HG03571 (cell line): ENCODE data around the gene GNG12.

Experiments used
- ATAC-seq: cut with Tn5 transposase; IDR thresholded peaks from one replicate; pipeline ENCODE4 v1.9.1; 2021; ENCODE audit not compliant: unreplicated experiment

GNG12 gene

GRCh38 chr1:67755160-67755559 lies 78.1 kb downstream of the GNG12 start:
- ATAC-seq = no peak

DNA sequence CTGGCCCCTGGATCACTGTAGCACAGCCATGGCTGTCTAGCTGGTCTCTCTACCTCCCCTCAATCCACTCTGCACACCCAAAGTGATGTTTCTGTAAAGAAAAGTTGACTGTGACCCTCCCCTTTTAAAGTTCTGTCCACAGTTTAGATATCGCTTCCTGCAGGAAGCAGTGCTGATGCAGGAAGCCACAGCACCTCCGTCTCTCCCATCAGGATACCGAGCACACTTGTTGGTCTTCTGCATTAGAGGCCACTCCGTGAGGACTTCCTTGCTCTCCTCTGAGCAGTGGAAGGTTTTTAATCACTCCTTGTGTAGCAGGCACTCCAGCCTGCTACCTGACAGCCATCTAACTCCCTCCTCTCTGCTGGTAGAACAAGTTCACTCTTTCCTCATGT lies 78.7 kb downstream of the GNG12 start:
- ATAC-seq = no peak

GRCh38 chr1:67753776-67754525 lies 79.3 kb downstream of the GNG12 start:
- no peak for ATAC-seq

DNA sequence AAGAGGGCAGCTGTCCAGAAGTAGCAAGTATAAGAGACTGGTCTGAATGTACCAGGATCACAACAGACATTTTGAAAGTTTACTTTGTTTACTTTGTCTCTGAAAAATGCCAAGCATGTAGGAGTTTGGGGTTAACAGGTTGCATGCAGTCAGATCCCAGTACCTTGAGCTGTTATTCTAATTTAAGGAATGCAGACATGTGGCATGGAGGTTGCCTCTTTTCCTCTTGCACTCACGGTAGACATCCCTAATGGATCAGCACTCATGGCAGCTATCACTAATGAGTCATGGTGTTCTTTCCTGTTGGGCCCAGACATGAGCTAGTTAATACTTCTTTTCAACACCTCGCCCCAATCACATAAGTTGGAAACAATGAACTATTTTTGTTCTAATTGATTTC lies 81.0 kb downstream of the GNG12 start:
- ATAC-seq = no peak

DNA sequence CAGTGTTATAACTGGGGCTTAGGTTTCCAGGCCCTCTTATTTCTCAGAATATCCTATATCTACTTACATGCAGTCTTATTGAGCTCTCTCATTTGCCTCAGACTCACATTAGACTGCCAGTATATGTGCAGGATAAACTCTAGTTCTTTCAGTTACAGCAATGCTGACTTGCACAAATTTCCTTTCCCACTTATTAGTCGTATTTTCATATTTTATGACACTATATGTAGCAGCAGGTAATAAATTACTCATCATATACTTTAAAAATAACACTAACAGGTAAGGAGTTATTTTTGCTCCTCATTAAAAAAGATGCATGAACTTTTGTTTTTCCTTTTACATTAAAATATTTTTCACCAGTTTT lies 82.6 kb downstream of the GNG12 start:
- no peak for ATAC-seq

DNA sequence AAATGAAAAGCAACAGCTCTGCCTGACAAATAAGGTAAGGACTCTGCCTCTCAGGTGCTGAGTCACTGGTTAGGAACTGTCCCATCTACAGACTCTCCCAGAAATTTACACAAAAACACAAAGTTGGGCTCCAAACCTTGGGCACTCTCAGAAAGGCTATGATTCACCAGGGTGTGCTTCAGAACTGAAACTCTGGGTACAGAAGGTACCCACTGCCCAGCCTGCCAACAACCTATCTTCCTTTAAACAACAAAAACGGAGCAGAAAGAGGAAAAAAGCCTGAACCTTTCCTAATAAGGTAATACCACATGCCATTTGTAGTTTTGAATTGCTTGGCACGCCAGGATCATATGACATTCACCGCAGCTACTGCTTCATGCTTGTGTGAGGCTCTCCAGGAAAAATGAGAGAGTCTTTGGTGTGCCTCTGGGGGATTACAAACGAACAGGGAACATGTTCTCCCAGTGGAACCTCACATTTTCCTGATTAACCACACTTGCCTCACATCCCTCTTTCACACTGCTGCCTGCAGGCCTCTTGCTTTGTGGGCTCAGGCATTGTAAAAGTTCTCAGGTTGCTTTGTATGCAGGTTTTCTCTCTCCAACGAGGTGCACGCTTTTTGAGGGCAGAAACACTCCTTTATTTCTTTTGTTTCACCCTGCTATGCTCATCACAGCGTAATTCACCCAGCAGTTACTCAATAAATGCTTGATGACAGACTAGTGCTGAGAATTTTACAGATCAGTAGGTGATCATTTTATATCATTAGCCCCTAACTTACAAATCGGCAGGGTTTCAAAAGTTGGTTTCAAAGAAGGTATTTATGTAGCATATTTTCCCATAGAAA lies 83.2 kb downstream of the GNG12 start:
- ATAC-seq = no peak

DNA sequence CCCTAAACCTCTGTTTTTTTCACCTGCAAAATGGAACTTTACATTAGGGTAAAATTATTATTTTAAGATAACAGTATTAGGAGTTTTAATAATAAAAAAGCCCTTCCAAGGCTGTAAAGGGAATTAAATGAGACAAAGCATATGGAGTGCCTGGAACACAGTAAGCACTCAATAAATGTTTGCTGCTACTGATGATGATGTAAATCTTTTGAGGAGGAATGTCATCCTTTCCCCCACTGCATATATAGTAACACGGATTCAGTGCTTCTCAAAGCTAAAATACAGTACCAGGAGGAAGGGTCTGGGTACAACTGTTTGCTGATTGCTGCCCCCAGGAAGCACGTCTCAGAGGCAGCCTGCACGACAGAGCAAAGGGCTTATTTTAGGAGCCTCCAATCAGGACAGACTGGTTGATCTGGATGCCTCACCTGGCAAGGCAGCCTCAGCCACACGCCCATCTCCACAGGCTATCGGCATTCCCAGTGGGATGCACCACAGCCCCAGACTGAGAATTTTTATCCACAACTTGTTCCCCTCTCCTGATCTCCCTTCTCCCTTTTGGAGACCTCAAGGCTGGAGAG lies 83.9 kb downstream of the GNG12 start:
- no peak for ATAC-seq

GRCh38 chr1:67748630-67749029 lies 84.6 kb downstream of the GNG12 start:
- ATAC-seq = peak; percentile 87

- no peak for ATAC-seq
Observed at GRCh38 chr1:67747671-67748546, 85.4 kb downstream of the GNG12 start.

- ATAC-seq = no peak
Observed at GRCh38 chr1:67745875-67746698, 87.2 kb downstream of the GNG12 start.

DNA sequence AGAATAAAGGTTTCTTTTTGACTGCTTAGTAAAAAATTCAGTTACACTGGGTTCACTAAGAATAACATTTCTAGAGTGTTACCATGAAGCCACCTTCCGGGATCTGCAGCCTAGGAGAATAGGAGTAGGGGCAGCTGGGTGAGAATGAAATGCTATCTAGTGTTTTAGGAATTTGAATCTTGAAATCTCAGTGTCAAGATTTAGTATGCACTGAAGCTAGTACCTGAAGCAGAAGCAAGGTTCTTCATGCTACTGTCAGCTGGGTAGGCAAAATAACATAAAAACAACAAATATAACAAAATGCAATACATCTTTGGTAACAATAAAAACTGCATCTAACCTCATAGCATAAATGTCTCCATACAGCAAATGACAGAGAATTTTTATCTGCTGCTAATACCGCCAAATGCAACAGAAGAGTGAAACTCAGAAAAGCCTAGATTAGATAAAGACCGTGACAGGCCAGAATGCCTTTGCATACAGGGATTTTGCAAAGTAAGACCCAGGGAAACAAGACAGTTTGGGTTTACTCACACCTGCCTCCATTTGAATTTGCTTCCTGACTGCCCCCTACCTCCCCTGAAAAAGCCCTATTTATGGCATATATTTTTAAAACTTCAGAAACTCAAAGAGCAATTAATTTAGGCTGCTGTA lies 90.1 kb downstream of the GNG12 start:
- no peak for ATAC-seq

GRCh38 chr1:67741736-67742135 lies 91.5 kb downstream of the GNG12 start:
- no peak for ATAC-seq

- no peak for ATAC-seq
Observed at GRCh38 chr1:67741121-67741520, 92.1 kb downstream of the GNG12 start.

- ATAC-seq = no peak
Observed at GRCh38 chr1:67740543-67740942, 92.7 kb downstream of the GNG12 start.

DNA sequence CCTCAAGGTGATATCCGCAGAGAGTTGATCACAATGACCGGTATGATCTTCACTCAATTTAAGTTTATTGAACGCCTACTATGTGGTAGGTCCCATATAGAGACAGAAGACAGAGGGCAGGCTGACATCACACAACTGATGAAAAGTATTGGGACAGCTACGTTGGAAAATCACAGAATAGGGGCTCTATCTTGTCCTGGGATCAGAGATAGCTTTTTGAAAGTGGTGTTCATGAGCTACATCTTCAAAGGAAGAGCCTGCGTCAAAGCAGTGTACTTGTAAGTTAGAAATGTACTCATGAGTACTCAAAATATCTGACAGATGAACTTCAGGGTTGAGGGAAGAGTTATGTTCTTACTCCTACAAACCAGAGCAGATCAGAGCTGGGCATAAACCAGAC lies 93.9 kb downstream of the GNG12 start:
- ATAC-seq = no peak

GRCh38 chr1:67738401-67738800 lies 94.9 kb downstream of the GNG12 start:
- no peak for ATAC-seq

DNA sequence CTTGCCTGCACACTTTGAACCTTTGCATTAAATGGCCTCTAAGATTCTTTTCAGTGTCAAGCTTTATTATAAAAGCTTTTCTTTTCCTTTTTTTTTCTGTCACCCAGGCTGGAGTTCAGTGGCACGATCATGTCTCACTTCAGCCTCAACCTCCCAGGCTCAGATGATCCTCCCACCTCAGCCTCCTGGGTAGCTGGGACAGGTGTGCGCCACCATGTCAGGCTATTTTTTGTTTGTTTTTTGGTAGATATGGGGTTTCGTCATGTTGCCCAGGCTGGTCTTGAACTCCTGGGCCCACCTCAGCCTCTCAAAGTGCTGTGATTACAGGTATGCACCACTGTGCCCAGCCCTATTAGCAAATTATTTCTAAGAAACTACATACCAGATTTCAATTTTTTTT lies 95.4 kb downstream of the GNG12 start:
- ATAC-seq = no peak

- no peak for ATAC-seq
Observed at GRCh38 chr1:67736750-67737149, 96.5 kb downstream of the GNG12 start.

DNA sequence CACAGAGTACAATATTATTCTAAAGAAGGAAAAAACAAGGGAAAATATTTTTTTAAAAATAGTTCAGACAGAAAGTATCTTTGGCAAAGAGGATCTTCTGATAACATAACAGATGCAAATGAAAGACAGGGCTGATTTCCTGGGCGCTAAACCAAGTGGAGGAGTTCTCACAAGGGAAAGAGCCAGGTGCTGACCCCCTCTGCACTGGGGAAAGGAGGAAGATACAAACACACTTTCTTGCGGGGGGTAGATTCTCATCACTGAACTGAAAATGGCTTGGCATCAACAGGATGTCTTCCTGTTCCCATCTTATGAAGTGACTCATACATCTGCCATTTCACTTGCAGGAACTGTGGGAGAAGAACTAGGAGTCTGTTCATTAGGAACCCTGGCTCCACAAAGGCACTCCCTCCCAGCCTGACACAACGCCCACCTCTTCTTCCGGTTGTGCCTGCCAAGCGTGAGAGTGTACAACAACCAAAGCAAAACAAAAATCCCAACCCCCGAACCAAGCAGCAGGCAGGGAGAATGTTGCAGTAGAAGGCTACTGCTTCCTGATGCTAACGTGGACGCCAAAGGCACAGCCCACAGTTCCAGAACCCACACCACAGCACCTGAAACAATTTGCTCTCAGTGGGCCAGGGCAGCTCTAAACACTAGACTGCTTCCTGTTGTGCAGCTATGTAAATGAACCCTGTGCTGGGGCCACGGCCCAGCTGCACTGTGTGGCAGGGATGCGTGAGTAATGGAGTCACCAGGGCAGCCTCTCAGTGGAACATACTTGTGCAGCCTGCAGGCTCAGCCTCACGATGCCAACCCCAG lies 97.2 kb downstream of the GNG12 start:
- ATAC-seq = peak; percentile 94
